Neural cell (in vitro differentiated cells): ENCODE results near the gene ADRB1.

Source experiments
- CTCF ChIP-seq: fragments of 450-650 bp; IDR thresholded peaks from 2 replicates; pipeline ENCODE4 v1.5.1; 2014; ENCODE audit warnings: antibody characterized with exemption, mild to moderate bottlenecking, moderate library complexity; ENCODE audit not compliant: poor library complexity, severe bottlenecking
- EP300 ChIP-seq: fragments of 450-650 bp; conservative IDR thresholded peaks from 2 replicates; pipeline ENCODE4 v1.6.1; 2014; ENCODE audit warnings: antibody characterized with exemption, mild to moderate bottlenecking, moderate library complexity; ENCODE audit not compliant: poor library complexity, severe bottlenecking
- POLR2AphosphoS5 ChIP-seq: IDR thresholded peaks from 2 replicates; pipeline ENCODE4 v1.6.1; 2012
- RAD21 ChIP-seq: fragments of 450-650 bp; conservative IDR thresholded peaks from 2 replicates; pipeline ENCODE4 v1.6.1; 2014; ENCODE audit warnings: antibody characterized with exemption, mild to moderate bottlenecking, moderate library complexity
- REST ChIP-seq: IDR thresholded peaks from 2 replicates; pipeline ENCODE4 v1.6.1; 2012; ENCODE audit warnings: borderline replicate concordance

- TF ChIP-seq CTCF = no peak
- no peak for TF ChIP-seq EP300
- TF ChIP-seq RAD21 = no peak
- TF ChIP-seq REST = no peak
- TF ChIP-seq POLR2AphosphoS5 = no peak
These were observed 31.4 kb downstream of the ADRB1 start for GRCh38 chr10:114075093-114075492.
